HepG2 (cell line): ENCODE measurements around the gene MUL1. TPM values are rescaled to one million over a fixed set of nuclear protein-coding genes. Genes with fewer than 3 reads are reported as not detected.

Experiments used
- E2F5 ChIP-seq: sonication (generic); formaldehyde crosslinking; conservative IDR thresholded peaks from 2 replicates; pipeline ENCODE4 v1.4.0; 2020; ENCODE audit warnings: missing genetic modification reagents
- GRHL1 ChIP-seq: sonication (generic); formaldehyde crosslinking; conservative IDR thresholded peaks from 2 replicates; pipeline ENCODE4 v1.8.0; 2022; ENCODE audit warnings: missing genetic modification reagents
- HIC2 ChIP-seq: sonication (generic); formaldehyde crosslinking; IDR thresholded peaks from 2 replicates; pipeline ENCODE4 v1.9.0; 2022; ENCODE audit warnings: low read depth, missing genetic modification reagents
- MLXIP ChIP-seq: sonication (generic); formaldehyde crosslinking; IDR thresholded peaks from 2 replicates; pipeline ENCODE4 v1.9.0; 2021; ENCODE audit warnings: missing genetic modification reagents, borderline replicate concordance
- MYNN ChIP-seq: sonication (generic); formaldehyde crosslinking; IDR thresholded peaks from 2 replicates; pipeline ENCODE4 v1.4.0; 2020; ENCODE audit warnings: mild to moderate bottlenecking, low read depth, missing genetic modification reagents
- NCOA5 ChIP-seq: sonication (generic); formaldehyde crosslinking; IDR thresholded peaks from 2 replicates; pipeline ENCODE4 v1.4.0; 2020; ENCODE audit warnings: missing genetic modification reagents
- PPARG ChIP-seq: conservative IDR thresholded peaks from 2 replicates; pipeline ENCODE4 v1.6.1; 2016; ENCODE audit warnings: missing biosample characterization, missing genetic modification reagents
- SRSF4 ChIP-seq: fragments of 200-400 bp; formaldehyde crosslinking; IDR thresholded peaks from one replicate; pipeline ENCODE4 v1.6.1; 2018; ENCODE audit warnings: mild to moderate bottlenecking, low read depth, low read length, moderate library complexity; ENCODE audit not compliant: poor library complexity, severe bottlenecking
- SRY ChIP-seq: sonication (generic); formaldehyde crosslinking; IDR thresholded peaks from 2 replicates; pipeline ENCODE4 v1.8.0; 2022; ENCODE audit warnings: mild to moderate bottlenecking, missing genetic modification reagents
- ZBTB39 ChIP-seq: sonication (generic); formaldehyde crosslinking; IDR thresholded peaks from 2 replicates; pipeline ENCODE4 v1.5.0; 2020; ENCODE audit warnings: missing genetic modification reagents
- ZNF282 ChIP-seq: fragments of 450-650 bp; IDR thresholded peaks from 2 replicates; pipeline ENCODE4 v1.6.1; 2018; ENCODE audit not compliant: partially characterized antibody
- ZNF292 ChIP-seq: sonication (generic); formaldehyde crosslinking; IDR thresholded peaks from 2 replicates; pipeline ENCODE4 v1.8.1; 2022; ENCODE audit warnings: mild to moderate bottlenecking, low read depth, missing genetic modification reagents, borderline replicate concordance
- ZNF30 ChIP-seq: sonication (generic); formaldehyde crosslinking; IDR thresholded peaks from 2 replicates; pipeline ENCODE4 v1.5.0; 2020; ENCODE audit warnings: mild to moderate bottlenecking, missing genetic modification reagents
- ZNF354B ChIP-seq: sonication (generic); formaldehyde crosslinking; IDR thresholded peaks from 2 replicates; pipeline ENCODE4 v1.8.0; 2022; ENCODE audit warnings: mild to moderate bottlenecking, missing genetic modification reagents
- ZNF512B ChIP-seq: sonication (generic); formaldehyde crosslinking; IDR thresholded peaks from 2 replicates; pipeline ENCODE4 v1.5.1; 2020; ENCODE audit warnings: missing genetic modification reagents, mild to moderate bottlenecking, borderline replicate concordance
- polyA plus RNA-seq, 8 experiments: library from polyadenylated mRNA; depleted of rRNA in 3 of 8; stranded (reverse) in 7 of 8; unstranded in 1 of 8; fragments of >200 nt; fragmentation: Illumina TruSeq in 4 of 8; extraction: Trizol in 4 of 8; gene quantifications; 2 replicates each; pipeline versions ENCODE4 v1.2.1 to v1.2.3, GENCODE V29; 2011 to 2016; ENCODE audit warnings: low read depth in 4 of 8, missing spikeins in 1 of 8, mixed read lengths in 1 of 8; ENCODE audit not compliant: insufficient read depth in 1 of 8
- total RNA-seq, 5 experiments: library from RNA; depleted of rRNA; stranded (reverse); fragments of >200 nt; fragmentation: Illumina TruSeq; extraction: Trizol; gene quantifications; 2 replicates each; pipeline ENCODE4 v1.2.3, GENCODE V29; 2016; ENCODE audit warnings: low read depth in 1 of 5

The MUL1 gene
- total and polyA plus RNA-seq, 2 of the 13 experiments (the other 11 are each of a cell fraction or from before 2014, with no cell fraction given) = 21.5 to 26.5 TPM

GRCh38 chr1:20476265-20477038 is 31.5 kb downstream of the MUL1 start (continued):
- TF ChIP-seq HIC2 = peak; percentile 92; the same call in 1 of the 2 replicates
- no peak for TF ChIP-seq ZNF282
- peak; percentile 50; the same call in 1 of the 2 replicates for TF ChIP-seq SRY (CRISPR knock-in tag)
- peak; percentile 47; the same call in 1 of the 2 replicates for TF ChIP-seq PPARG (CRISPR knock-in tag)
- TF ChIP-seq ZNF354B (CRISPR knock-in tag) = peak; percentile 57; the same call in 1 of the 2 replicates
- no peak for TF ChIP-seq ZNF30 (CRISPR knock-in tag)
- TF ChIP-seq GRHL1 (CRISPR knock-in tag) = no peak
- 0 out of 2 replicates have a peak, but pooled peaks have one; percentile 38 for TF ChIP-seq E2F5 (CRISPR knock-in tag)
- no peak for TF ChIP-seq ZBTB39 (CRISPR knock-in tag)
- TF ChIP-seq ZNF512B = no peak
- TF ChIP-seq SRSF4 = no peak
- TF ChIP-seq ZNF292 = 0 out of 2 replicates have a peak, but pooled peaks have one; percentile 41
- TF ChIP-seq MYNN (CRISPR knock-in tag) = no peak
- no peak for TF ChIP-seq MLXIP (CRISPR knock-in tag)
- TF ChIP-seq NCOA5 (CRISPR knock-in tag) = no peak
